ENCODE data around the gene PCSK4. TPM values are rescaled to one million over a fixed set of nuclear protein-coding genes. Genes with fewer than 3 reads are reported as not detected.
A peak's percentile ranks its signal among the peaks of the same experiment; 100 is the strongest.

PCSK4 gene
- total and polyA plus RNA-seq, 10 of the 15 experiments (the other 5 are each of a cell fraction or from before 2014, with no cell fraction given): 0.27 to 0.99 (median 0.40) TPM; not detected in 3

DNA sequence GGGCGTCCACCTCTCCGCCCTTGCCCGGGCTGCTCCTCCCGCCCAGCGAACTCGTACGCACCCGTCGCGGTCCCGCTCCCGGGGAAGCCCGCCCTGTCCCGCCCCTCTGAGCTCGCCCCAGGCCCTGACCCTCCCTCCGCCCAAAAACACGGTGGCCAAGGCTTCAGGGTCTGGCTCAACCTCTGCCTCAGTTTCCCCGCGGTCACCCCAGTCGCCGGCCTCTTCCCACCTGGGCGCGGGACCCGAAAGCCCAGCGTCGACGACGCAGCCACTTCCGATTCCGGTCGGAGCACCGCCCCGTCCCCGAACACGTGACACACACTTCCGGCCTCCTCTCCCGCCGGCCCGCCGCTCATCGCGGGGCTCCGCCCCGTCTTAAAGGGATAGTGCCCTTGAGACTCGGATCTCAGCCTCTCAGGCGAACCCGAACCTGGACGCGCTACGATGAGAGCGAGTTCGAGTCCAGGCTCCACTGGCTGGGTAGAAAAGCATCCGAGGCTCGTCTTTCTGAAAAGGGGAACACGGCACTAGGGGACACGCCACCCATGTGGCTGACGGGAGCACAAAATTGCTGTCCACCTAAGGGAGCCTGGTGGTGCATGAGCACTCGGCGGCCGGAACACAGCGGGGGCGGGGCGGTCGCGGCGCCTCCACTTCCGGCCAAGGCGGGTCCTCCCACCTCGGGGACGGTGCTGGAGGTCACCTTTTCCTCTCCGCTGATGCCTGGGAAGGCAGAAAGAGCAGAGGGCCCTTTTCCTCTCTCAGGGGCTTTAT, 11.0 kb downstream of the PCSK4 start, which contains the start of gene C19orf25:
C19orf25 (minus strand) TSS at position 282 of the 774 bp plus-strand sequence. CDS start 312 bp downstream, outside the sequence.
- H3K4me2 ChIP-seq (ENCODE audit: control insufficient read depth, insufficient read depth): peak within 1 kb of the TSS; percentile 88
- no TSS peak for BruUV-seq (replicated peaks)
- H3K4me1 ChIP-seq (ENCODE audit: control insufficient read depth, insufficient read depth, low read length): no peaks in the 10 kb centered on the region
- ATAC-seq (peak; percentile 96), FAIRE-seq (peak; percentile 95), DNase-seq (ENCODE audit: low read depth, low spot score) (peak; percentile 80)
- peak within 1 kb of the TSS; percentile 64 for H3K27ac ChIP-seq (ENCODE audit: control insufficient read depth, insufficient read depth)
- H3K27me3 ChIP-seq (replicated peaks in 1 of 2; ENCODE audit: control insufficient read depth in 2 of 2, insufficient read depth in 2 of 2, low read length in 1 of 2): no peaks in the 10 kb centered on the region
- ChIA-PET CTCF (interaction anchor here (0.8 kb wide), 1 partner anchor 25 kb away, joined by 3 read pairs; no protein-coding TSS in a partner anchor), POLR2A (interaction anchor here (0.6 kb wide), 1 partner anchor 55 kb away, joined by 3 read pairs; no protein-coding TSS in a partner anchor), SMC1A (ENCODE audit: uncharacterized antibody, unreplicated experiment) (interaction anchor here (0.6 to 0.9 kb wide), 2 partner anchors 12 to 546 kb away, joined by 3 read pairs; partner anchors contain the start of gene REEP6), RAD21 (ENCODE audit: unreplicated experiment) (interaction anchor here (0.6 kb wide), 1 partner anchor 96 kb away, joined by 3 read pairs; no protein-coding TSS in a partner anchor)
- under 1% methylated on average over 71 of the region's 71 CpGs for WGBS (ENCODE audit: insufficient coverage, insufficient replicate concordance, low lambda C conversion rate, missing lambda C conversion rate)
- no peaks in the 10 kb centered on the region for H3K36me3 ChIP-seq (ENCODE audit: control insufficient read depth in 2 of 2, insufficient read depth in 2 of 2, low read length in 1 of 2)
- H3K79me2 ChIP-seq (ENCODE audit: control insufficient read depth, insufficient read depth, low read length): peaks cover 8% of the 10 kb centered on the region
- peak within 1 kb of the TSS; percentile 95 for H3K4me3 ChIP-seq
- in situ Hi-C loops (cut with MboI) (no loop called here), intact Hi-C loops (cut with micrococcal nuclease; ENCODE audit: unreplicated experiment) (no loop called here)
- H3K9ac ChIP-seq (ENCODE audit: control insufficient read depth, insufficient read depth, low read length): peak within 1 kb of the TSS; percentile 75
- no peaks in the 10 kb centered on the region for H4K20me1 ChIP-seq (ENCODE audit: control insufficient read depth, insufficient read depth)
- no peaks in the 10 kb centered on the region for H3K9me3 ChIP-seq (replicated peaks; ENCODE audit: control insufficient read depth, insufficient read depth, low read length)
- peak within 1 kb of the TSS; percentile 92 for H2AFZ ChIP-seq (ENCODE audit: control insufficient read depth, low read depth, low read length)
- TF ChIP-seq EZH2 (IDR thresholded peaks at IDR 0.05; ENCODE audit: borderline replicate concordance, control insufficient read depth, low read depth, low read length) (no peak), CEBPB (IDR thresholded peaks at IDR 0.05; ENCODE audit: borderline replicate concordance in 1 of 2, low read depth in 2 of 2, low read length in 2 of 2) (no peak), RBBP5 (conservative IDR thresholded peaks at IDR 0.05) (no peak), MEF2A (IDR thresholded peaks at IDR 0.05; ENCODE audit: insufficient read depth, low read depth, low read length) (no peak), TCF7 (IDR thresholded peaks at IDR 0.05; ENCODE audit: borderline replicate concordance) (no peak), SMC3 (IDR thresholded peaks at IDR 0.05; ENCODE audit: borderline replicate concordance, low read length) (no peak), HCFC1 (IDR thresholded peaks at IDR 0.05; ENCODE audit: low read length) (peak; percentile 32), NFXL1 (IDR thresholded peaks at IDR 0.05; ENCODE audit: borderline replicate concordance) (no peak), SMAD1 (IDR thresholded peaks at IDR 0.05; ENCODE audit: low read depth, partially characterized antibody) (no peak), STAT1 (conservative IDR thresholded peaks at IDR 0.05) (peak; percentile 65; the same call in 1 of the 2 replicates), MTA3 (IDR thresholded peaks at IDR 0.05; ENCODE audit: borderline replicate concordance, low read length) (no peak), SREBF1 (IDR thresholded peaks at IDR 0.05; ENCODE audit: low read length) (no peak), TBL1XR1 (IDR thresholded peaks at IDR 0.05; ENCODE audit: low read depth, low read length) (no peak)
- TF ChIP-seq, protein P1, sequence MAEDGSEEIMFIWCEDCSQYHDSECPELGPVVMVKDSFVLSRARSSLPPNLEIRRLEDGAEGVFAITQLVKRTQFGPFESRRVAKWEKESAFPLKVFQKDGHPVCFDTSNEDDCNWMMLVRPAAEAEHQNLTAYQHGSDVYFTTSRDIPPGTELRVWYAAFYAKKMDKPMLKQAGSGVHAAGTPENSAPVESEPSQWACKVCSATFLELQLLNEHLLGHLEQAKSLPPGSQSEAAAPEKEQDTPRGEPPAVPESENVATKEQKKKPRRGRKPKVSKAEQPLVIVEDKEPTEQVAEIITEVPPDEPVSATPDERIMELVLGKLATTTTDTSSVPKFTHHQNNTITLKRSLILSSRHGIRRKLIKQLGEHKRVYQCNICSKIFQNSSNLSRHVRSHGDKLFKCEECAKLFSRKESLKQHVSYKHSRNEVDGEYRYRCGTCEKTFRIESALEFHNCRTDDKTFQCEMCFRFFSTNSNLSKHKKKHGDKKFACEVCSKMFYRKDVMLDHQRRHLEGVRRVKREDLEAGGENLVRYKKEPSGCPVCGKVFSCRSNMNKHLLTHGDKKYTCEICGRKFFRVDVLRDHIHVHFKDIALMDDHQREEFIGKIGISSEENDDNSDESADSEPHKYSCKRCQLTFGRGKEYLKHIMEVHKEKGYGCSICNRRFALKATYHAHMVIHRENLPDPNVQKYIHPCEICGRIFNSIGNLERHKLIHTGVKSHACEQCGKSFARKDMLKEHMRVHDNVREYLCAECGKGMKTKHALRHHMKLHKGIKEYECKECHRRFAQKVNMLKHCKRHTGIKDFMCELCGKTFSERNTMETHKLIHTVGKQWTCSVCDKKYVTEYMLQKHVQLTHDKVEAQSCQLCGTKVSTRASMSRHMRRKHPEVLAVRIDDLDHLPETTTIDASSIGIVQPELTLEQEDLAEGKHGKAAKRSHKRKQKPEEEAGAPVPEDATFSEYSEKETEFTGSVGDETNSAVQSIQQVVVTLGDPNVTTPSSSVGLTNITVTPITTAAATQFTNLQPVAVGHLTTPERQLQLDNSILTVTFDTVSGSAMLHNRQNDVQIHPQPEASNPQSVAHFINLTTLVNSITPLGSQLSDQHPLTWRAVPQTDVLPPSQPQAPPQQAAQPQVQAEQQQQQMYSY (CRISPR knock-in tag; IDR thresholded peaks at IDR 0.05): no peak
- TF ChIP-seq, protein P2, sequence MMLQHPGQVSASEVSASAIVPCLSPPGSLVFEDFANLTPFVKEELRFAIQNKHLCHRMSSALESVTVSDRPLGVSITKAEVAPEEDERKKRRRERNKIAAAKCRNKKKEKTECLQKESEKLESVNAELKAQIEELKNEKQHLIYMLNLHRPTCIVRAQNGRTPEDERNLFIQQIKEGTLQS (IDR thresholded peaks at IDR 0.05; ENCODE audit: borderline replicate concordance, extremely low read depth, low read depth, low read length): peak; percentile 58; the same call in 1 of the 2 replicates
- TF ChIP-seq, protein P3, sequence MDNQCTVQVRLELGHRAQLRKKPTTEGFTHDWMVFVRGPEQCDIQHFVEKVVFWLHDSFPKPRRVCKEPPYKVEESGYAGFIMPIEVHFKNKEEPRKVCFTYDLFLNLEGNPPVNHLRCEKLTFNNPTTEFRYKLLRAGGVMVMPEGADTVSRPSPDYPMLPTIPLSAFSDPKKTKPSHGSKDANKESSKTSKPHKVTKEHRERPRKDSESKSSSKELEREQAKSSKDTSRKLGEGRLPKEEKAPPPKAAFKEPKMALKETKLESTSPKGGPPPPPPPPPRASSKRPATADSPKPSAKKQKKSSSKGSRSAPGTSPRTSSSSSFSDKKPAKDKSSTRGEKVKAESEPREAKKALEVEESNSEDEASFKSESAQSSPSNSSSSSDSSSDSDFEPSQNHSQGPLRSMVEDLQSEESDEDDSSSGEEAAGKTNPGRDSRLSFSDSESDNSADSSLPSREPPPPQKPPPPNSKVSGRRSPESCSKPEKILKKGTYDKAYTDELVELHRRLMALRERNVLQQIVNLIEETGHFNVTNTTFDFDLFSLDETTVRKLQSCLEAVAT (IDR thresholded peaks at IDR 0.05): no peak
- TF ChIP-seq, protein P4, sequence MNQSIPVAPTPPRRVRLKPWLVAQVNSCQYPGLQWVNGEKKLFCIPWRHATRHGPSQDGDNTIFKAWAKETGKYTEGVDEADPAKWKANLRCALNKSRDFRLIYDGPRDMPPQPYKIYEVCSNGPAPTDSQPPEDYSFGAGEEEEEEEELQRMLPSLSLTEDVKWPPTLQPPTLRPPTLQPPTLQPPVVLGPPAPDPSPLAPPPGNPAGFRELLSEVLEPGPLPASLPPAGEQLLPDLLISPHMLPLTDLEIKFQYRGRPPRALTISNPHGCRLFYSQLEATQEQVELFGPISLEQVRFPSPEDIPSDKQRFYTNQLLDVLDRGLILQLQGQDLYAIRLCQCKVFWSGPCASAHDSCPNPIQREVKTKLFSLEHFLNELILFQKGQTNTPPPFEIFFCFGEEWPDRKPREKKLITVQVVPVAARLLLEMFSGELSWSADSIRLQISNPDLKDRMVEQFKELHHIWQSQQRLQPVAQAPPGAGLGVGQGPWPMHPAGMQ (IDR thresholded peaks at IDR 0.05; ENCODE audit: borderline replicate concordance): no peak

Measured in GM12878 (cell line).